Dedifferentiated amniotic fluid mesenchymal stem cell (primary cell): ENCODE measurements around the gene LINGO1.

Experiments used
- DNase-seq: peaks from one replicate; pipeline ENCODE4 v3.0.0-alpha.2; 2016; ENCODE audit errors: extremely low spot score

LINGO1 gene

GRCh38 chr15:77572186-77572585 lies 60.5 kb downstream of the LINGO1 start:
- no peak for DNase-seq

- DNase-seq = no peak
Measured at GRCh38 chr15:77571741-77572140, 61.0 kb downstream of the LINGO1 start.

- no peak for DNase-seq
Measured at GRCh38 chr15:77571181-77571580, 61.5 kb downstream of the LINGO1 start.

- no peak for DNase-seq
Measured at GRCh38 chr15:77569729-77570125, 63.0 kb downstream of the LINGO1 start.

- DNase-seq = no peak
Measured at GRCh38 chr15:77568973-77569728, 63.6 kb downstream of the LINGO1 start.

- DNase-seq = no peak
Measured at GRCh38 chr15:77568014-77568972, 64.4 kb downstream of the LINGO1 start.

GRCh38 chr15:77567202-77567601 lies 65.5 kb downstream of the LINGO1 start:
- no peak for DNase-seq

GRCh38 chr15:77566092-77566491 lies 66.6 kb downstream of the LINGO1 start:
- no peak for DNase-seq

- DNase-seq = no peak
Measured at GRCh38 chr15:77565378-77565915, 67.3 kb downstream of the LINGO1 start.

GRCh38 chr15:77564938-77565337 lies 67.8 kb downstream of the LINGO1 start:
- no peak for DNase-seq

GRCh38 chr15:77564341-77564740 lies 68.4 kb downstream of the LINGO1 start:
- DNase-seq = no peak

- no peak for DNase-seq
Measured at GRCh38 chr15:77563623-77564156, 69.0 kb downstream of the LINGO1 start.
